HG03139 (cell line): ENCODE measurements around the gene PRXL2B.
"Not testable (repeated sequence)": the region's sequence is repeated elsewhere in the genome, so short reads cannot be mapped to it uniquely, and the experiment has no call there.

Experiments
- ATAC-seq: cut with Tn5 transposase; IDR thresholded peaks from one replicate; pipeline ENCODE4 v1.9.1; 2021; ENCODE audit not compliant: unreplicated experiment

The PRXL2B gene

DNA sequence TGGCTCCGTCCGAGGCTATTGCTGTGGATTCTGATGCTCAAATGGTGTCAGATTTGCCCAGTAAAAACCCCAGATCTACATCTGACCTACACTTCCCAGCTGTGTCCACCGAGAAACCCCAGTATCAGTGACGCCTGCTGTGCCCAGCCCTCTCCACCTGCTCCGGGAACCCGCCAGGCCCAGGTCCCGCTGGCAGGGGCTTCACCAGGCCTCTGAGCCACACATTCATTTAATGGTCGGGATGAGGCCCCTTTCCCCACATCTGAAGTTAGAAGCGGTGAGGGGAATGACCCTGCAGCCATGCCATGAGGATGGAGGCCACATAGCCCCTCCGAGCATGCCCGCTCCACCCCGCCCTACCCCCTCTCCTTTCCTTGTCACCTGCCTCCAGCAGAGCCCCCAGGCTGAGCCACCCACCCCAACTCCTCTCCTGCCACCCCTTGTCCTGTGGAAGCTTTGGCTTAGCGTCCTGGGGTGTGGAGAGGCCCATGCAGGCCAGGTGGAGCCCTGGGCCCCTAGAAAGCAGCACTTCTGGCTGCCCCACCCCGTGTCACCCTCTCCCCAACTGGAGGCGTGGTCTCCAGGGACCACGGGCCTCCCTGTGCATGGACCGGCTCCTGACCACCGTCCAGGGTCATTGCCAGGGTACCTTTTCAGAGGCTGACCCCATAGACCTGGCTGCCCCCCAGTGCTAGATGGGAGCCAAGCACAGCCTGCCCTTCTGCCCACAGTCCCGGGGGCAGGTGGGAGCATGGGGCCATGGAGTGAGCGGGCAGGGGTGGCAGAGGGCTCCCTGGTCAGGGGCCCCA, 22.4 kb upstream of the PRXL2B start:
- no peak for ATAC-seq

DNA sequence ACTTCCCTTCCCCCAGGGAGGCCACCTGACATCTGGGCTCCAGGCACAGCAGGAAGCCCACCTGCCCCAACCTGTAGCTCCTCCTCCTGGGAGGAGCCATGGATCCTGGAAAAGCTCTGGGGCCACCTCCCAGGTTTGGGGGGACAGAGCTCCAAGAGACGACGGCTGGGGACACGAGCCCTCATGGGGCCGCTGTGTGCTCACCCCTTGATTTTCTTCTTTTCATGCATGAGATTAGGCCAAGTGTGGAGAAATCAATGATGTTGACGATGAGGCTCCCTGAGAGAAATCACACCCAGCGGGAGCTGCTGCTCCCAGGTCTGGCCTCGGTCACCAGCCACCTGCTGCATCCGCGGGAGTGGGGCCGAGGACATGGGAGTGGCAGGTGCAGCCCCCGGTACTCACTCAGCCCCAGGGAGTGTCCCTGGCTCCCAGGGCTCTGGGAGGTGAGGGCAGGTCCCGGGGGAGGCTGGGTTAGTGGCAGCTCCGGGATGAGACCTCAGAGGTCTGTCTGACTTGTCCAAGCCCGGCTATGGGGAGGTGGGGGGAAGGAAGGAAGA, 21.7 kb upstream of the PRXL2B start:
- ATAC-seq: no peak

DNA sequence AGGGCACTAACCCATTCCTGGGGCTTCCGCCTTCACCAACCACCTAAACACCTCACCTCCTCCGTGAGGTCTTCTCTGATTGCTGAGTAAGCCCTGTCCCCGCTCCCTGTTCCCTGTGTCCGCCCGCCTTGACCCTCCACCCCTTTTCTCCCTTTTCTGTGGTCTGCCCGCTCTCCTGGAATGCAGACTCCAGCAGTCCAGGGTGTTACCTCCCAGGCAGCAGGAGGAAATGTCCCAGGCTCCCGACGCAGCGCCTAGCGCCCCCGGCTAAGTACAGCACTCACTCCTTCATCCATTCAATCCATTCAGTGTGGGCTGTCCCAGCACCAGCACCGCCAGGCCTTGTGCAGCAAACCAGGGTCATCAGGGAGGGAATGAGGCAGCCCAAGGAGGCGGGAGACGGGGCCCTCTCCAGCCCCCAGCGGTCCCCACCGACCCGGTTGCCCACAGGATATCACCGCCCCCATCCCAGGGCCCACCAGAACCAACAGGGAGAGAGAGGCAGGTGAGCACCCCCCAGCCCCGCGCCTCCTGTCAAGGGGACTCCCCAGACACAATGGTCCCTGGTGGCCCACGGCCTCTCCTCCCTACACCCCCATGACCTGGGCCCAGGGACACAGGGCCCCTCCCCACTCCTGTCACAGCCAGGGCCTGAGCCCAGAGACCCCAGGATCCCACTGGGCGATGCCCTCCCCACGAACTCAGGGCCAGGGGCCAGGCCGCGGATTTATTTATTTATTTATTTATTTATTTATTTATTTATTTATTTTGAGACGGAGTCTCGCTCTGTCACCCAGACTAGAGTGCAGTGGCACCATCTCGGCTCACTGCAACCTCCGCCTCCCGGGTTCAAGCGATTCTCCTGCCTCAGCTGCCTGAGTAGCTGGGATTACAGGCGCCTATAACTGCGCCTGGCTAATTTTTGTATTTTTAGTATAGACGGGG, 20.2 kb upstream of the PRXL2B start:
- no peak for ATAC-seq

DNA sequence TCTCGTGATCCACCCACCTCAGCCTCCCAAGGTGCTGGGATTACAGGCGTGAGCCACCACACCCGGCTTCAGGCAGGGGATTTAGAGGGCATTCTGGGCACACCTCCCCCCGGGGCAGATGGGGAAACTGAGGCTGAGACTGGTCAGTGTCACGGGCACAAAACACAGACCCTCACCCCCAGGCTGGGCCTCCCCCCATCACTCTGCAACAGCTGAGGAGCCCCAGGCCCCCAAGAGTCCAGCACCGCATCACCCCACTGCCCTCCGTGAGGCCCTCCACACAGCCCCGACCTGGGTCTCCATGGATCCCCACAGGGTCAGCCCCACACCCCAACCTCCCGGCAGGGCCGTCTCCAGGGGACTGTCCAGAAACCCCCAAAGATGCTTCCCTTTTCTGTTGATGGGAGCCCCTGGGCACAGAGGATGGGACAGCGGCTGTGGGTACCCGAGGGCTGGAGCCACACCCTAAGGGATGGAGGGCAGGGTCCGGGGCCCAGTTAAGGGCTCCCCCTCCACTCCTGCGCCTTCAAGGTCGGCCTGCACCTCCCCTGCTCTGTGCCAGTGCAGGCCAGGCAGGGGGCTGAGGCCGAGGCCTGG, 19.4 kb upstream of the PRXL2B start:
- no peak for ATAC-seq

DNA sequence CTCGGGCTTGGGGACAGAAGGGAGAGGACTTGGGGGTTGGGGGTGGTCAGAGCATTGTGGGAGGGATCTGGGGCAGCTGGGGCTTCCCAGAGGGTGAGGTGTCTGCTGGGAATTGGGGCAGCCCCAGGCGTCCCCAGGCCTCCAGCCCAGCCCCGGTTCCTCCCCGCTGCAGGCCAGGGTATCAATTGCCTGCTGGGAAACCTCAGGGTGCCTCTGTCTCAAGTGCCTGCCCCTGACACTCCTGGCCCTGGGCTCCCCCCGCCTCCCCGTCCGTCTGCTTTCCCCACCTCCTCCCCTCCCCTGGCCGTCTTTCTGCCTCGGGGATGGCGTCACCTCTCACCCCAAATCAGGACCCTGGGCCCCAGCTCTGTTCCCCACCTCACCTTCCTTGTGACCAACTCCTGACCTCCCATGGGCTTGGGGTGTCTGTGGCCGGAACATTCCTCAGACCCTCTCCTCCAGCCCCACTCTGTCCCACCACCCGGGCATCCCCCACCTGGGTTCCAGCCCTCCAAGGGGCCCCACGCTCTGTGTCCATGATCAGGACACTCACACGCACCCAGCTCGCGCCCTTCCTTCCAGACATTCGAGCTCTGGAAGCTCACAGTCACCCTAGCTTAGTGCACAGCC, 18.3 kb upstream of the PRXL2B start:
- not testable (repeated sequence) for ATAC-seq

DNA sequence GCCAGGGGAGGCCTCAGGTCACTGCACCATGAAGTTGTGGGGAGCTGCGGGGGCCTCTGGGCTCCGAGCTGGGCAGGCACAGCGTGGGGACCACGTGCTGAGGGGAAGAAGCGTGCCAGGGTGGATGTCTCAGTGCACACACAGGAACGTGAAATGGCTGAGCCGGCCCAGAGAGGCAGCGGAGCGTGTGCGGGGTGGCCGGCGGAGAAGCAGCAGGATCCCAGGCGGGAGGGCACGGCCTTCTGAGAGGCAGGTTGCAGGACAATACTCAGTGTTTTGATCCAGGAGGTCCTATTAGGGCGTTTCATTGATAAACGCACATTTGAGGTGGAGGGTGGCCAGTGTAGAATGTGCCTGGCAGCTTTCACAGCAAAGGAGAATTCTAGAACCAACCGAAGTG, 17.5 kb upstream of the PRXL2B start:
- no peak for ATAC-seq

DNA sequence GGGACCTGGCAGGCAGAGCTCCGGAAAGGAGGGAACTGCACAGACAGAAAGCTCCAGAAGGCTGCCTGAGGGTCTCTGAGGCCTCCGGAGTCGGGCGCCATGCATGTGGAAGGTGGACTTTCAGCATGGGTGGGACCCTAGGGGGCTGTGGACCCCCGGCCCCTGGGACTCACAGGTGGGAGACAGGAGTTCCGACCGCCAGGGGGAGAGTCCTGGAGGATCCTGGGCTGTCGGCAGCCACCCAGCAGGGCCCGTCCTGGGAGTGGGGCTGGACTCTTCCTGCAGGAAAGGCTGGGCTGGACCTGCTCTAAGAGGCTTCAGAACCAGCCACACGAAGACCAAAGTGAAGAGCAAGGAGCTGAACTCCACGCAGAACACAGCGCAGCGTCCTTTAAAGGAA, 16.9 kb upstream of the PRXL2B start:
- ATAC-seq: not testable (repeated sequence)

DNA sequence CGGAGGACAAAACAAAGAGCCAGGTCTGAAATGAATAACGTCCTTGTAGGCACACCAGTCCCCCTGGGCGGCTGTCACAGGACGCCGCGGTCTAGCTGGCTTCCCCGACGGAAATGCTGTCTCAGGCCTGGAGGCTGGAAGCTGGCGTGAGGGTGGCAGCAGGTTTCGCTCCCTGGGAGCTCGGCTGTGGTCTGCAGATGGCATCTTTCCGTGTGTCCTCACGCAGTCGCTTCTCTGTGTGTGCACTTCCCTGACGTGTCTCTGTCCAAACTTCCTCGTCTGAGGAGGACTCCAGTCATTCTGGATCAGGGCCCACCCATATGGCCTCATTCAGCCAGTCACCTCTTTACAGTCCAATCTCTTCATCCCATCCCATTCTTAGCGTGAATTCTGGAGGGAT, 16.2 kb upstream of the PRXL2B start:
- ATAC-seq: no peak

DNA sequence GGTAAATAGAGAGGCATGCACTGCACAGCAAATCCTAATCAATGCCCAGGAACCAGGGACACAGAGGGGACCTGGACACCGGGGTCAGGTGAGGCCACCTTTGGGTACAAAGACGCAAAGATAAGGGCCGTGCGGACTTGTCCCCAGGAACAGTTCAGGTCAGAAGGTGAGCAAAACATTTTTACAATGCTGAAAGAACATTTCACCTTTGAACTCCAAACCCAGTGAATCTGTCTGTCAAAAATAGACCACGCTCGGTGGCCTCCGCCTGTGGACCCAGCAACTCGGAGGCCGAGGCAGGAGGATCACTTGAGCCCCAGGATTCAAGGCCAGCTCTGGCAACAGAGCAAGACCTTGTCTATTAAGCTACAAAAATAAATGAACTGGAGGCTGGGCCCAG, 15.2 kb upstream of the PRXL2B start:
- ATAC-seq: no peak

DNA sequence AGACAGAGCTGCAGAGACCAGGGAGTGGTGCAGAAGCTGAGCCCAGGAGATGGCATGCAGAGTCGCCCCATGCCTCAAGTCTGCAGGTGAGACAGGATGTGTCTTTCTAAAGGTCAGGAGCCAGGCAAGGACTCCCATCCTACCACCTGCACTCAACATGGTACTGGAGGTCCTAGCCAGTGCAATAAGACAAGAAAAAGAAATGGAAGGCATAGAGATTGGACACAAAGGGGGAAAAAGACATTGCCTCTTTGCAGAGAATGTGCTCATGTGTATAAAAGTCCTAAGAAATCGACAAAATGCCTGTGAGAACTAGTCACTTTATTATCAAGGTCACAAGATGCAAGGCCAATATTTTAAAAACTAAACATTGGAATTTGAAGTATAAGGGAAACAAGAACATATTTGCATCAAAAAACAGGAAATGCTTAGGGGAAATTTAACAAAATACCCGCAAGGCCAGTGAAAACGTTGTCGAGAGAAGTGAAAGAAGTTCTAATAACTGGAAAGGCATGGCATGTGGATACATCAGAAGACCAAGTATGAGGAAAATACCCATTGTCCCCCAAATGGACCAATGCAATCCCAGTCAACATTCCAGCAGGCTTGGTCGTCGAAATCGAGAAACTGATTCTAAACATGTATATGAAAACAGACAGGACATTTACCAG, 13.2 kb upstream of the PRXL2B start:
- no peak for ATAC-seq

DNA sequence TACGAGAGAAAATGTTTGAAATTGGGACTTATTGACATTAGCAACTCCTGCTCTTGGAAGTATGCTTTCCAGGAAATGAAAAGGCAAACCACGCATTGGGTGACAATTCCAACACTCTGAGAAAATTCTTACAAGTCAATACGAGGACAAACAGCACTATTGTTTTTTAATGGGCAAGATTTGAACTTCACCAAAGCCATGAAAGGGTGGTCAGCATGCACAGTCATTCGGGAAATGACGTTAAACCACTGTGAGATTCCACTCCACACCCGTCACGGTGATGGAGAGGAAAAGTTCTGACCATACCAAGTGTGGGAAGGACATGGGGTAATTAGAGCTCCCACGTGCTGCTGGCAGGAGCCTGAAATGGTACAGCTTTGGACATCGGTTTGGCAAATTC, 12.2 kb upstream of the PRXL2B start:
- ATAC-seq: no peak

DNA sequence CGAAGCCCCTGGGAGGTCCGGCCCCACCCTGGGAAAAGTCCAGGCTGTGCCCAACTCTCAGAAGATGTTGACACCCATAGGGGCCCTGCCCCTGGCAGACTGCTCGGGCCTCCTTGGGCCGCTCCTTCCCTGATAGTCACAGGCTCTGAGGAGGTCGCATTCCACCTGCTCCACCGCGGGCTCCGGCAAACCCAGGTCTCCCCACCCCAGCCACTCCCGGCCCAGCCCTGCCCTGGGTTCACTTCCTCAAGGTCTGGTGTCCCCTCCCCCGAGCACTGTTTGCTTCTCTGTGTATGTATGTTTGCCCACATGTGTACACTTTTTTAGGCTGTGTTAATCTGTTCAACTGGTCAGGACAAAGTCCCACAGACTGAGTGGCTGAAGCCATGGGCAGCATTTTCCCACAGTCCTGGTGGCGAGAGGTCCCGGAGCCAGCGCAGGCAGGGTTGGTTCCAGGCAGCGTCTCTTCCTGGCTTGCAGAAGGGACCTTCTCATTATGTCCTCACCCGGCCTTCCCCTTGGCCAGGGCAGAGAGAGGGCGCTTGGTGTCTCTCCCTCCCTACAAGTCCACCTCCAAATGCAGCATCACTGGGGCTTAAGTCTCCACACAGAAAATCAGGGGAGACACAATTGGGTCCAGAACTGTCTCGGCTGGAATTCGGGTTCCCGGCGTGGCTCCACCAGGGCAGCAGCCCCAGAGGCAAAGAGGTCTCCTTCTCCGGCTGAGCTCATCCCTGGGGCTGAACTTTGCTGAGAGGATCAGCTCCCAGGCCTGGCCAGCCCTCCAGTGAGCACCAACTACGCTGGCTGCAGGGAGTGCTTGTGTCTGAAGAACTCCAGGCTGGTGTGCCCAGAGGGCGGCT, 10.5 kb upstream of the PRXL2B start:
- no peak for ATAC-seq

DNA sequence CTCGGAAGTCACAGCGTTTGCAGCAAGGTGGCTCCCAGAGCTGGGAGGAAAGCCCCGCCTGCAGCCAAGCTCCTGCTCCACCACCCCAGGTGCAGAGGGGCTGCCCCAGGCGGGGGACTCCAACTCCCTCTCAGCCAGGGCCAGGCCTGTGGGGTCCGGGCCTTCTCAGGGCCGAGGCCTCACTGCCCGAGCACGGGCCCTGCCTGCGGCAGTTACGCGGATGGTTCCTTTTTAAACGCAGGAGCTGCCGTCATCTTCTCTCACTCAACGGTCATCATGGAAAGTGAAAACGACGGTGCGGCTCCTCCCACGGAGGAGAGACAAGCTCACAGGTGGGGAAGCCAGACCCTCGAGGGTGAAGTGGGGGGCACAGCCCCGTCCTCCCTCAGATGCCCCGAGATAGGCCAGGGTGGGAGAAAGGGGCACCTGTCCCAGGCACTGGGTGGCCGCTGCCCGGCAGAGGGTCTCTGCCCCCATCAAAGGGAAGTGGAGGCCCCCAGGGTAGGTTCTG, 9.0 kb upstream of the PRXL2B start:
- not testable (repeated sequence) for ATAC-seq

DNA sequence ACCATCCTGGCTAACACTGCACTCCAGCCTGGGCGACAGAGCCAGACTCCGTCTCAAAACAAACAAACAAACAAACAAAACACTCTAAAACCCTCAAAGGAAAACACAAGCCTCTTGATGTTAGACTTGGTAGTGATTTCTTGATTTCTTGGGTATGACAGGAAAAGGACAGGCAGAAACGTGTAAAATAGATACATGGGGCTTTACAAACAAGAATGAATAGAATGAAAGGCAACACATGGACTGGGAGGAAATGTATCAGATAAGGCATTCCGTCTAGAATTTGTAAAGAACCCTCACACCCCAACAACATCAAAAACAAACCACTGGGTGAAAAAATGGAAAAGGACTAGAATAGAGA, 7.8 kb upstream of the PRXL2B start:
- no peak for ATAC-seq

DNA sequence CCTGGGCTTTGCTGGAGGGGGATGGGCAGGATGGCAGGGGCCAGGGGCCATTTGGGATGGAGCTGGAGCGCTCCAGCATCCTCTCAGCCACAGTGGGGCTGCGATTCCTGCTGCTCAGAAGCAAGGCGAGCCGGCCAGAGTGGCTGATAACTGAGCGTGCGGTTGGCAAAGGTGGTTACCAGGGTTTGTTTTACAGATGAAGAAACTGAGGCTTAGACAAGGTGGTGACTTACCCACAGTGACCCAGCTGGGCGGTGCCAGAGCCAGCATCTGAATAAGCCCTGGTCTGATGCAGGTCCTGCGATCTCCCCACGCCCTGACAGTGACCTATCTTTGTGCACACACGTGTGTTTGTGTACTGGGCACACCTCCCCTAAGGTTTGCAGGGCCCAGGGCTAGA, 5.9 kb upstream of the PRXL2B start:
- no peak for ATAC-seq

DNA sequence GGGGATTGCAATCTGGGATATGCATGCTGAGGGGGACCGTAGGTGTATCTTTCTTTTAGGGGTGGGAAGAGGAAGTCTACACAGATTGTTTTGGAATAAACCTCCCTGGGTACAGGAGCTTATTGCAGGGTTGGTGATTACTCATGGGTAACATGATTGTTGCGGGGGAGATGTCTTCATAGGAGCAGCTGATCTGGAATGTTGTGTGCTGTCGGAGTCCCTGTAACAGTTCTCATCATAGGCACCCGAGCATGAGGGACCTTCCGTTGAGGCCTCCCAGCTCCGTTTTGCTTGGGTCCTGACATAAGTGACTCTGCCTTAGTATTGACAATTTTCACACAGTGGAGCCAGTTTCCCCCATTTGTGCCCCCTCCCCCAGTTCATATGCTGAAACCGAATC, 4.2 kb upstream of the PRXL2B start:
- ATAC-seq: no peak

DNA sequence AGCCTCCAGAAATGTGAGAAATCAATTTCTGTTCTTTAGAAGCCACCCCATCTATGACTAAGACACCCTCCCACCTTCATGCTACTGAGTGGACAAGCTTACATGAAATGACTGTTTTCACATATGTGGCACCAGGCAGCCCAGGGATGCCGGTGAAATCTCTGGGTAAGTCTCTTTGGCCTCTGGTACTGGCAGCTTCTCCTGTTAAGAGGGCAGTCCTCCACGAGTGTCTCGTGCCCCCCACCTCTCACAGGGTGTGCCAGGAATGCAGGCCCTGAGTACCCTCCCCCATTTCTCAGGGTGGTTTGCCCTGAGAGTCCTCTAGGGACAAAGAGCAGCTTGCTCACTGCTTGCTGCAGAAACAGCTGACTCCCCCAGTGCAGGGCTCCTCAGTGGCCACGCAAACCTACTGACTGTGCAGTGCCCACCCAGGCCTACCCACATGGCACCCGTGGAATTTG, 3.2 kb upstream of the PRXL2B start:
- ATAC-seq: no peak

DNA sequence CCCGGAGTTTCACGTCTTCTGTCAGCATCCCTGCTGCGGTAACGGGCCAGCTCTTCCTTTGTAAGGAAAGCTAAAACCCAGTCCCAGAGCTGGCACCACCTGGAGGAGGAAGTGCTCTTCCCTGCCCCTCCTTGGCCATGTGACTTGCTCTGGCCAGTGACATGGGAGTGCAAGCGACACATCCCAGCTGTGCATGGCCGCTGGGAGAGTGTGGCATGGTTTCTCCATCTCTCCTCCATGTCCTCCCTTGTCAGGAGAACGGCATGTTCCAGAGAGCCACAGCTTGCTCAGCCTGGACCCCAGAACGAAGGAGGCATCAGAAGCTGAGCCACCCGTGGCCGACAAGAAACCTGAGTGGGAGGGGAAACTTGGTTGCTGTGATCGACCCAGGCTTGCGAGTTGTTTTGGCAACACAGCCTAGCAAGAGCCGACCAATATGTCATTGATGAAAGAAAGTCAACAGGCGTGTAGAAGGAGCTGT, 2.7 kb upstream of the PRXL2B start:
- no peak for ATAC-seq

DNA sequence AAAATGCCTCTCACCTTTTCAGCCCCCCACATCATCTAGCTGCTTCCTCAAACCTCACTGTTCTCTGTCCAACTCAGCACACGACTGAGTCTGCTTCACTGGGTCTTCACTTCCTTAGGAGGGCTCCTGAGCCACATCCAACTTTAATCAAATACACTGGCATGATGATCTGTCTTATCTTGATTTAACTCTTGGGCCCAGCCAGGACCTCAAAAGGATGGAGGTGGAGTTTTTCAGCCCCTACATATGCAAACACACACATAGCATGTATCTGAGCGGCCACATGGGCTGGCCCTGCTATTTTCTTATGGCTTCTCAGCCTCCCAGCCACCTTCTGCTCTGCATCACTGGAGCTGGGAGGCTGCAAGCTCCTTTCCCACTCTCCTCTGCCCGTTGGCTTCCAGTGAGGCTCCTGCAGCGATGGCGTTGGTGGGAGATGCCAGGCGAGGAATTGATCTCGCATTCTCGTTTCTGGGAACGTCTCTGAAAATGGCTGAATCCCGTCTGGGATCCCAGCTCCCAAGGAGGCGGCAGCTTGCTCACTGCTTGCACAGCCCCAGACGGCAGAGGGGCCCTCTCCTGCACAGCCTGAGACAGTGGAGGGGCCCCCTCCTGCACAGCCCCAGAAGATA, 1.8 kb upstream of the PRXL2B start:
- ATAC-seq: no peak
